LHCN-M2 (cell line): ENCODE results near the gene SMARCC1. TPM values are rescaled to one million over a fixed set of nuclear protein-coding genes. Genes with fewer than 3 reads are reported as not detected.

Experiments
- DNase-seq: peaks from one replicate; pipeline ENCODE4 v3.0.0-alpha.2; 2012; ENCODE audit warnings: low read depth
- total RNA-seq: library from RNA; depleted of rRNA; stranded (reverse); fragments of >200 nt; gene quantifications from 2 replicates; pipeline ENCODE4 v1.2.3, GENCODE V29; 2014

SMARCC1 gene
- total RNA-seq, 1 experiment from 2014 or later = 44.9 TPM

GRCh38 chr3:47588587-47588986 is 193.1 kb downstream of the SMARCC1 start:
- DNase-seq = no peak

DNA sequence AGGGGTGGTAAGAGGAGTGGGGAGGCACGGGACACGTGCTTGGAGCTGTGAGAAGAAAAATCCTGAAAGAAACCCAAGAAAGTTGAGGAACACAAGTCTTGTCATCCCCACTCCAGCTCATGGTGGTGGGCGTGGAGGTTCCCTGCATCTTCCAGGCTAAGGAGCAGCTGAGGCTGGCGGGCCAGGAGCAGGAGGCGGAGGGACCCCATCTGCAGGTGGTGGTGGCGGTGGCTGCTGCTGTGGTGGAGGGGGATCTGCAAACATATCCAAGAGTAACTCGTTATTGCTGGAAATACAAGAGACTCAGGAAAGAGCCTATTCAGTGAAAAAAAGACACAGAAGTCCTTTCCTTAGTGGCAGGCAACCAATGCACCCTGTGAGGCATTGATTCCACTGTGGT is 193.6 kb downstream of the SMARCC1 start:
- DNase-seq = no peak

- no peak for DNase-seq
Measured at GRCh38 chr3:47586746-47587145, 194.9 kb downstream of the SMARCC1 start.

DNA sequence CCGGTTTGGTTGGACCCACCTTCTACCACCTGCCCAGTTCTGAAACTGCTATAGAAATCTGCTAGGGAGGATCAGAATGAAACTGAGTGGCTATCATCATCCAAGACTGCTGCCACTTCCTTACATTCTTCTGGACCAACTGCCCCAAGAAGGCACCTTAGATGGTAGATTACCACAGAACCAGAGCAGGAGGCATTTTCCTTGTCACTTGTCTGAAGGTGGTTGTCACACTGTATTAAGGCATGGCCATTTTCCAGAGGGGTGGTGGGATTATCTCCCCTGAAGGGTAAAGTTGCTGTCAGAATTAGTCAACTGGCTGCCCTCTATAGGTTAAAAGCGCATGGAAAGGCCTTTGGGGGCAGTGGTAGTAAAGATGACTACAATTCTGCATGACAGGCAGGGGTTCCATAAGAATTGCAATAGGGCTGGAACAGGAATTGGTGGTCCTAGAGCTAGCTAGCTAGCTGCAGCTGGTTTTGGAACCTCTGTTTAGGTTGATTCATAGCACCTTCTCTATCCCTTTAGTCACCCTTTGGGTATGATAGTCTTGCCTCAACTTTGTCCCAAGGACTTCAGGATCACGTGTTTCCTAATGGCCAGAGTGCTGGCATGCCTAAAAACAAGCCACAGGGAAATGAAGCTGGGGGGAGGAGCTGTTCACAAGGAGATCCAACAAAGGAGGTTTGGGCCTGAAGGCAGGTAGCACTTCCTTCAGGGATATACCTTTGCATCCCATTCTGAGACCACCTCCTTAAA is 198.2 kb downstream of the SMARCC1 start:
- DNase-seq = no peak

DNA sequence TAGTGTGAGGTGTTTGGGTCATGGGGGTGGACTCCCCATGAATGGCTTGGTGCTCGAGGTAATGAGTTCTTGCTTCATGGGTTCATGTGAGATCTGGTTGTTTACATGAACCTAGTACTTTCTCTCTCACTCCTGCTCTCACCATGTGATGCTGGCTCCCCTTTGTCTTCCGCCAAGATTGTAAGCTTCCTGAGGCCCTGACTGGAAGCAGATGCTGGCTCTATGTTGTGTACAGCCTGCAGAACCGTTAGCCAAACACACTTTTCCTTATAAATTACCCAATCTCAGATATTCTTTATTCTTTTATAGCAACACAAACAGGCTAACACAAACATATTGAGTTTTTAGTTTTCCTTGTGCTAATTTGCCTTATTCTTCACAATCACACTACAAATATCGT is 199.9 kb downstream of the SMARCC1 start:
- no peak for DNase-seq

DNA sequence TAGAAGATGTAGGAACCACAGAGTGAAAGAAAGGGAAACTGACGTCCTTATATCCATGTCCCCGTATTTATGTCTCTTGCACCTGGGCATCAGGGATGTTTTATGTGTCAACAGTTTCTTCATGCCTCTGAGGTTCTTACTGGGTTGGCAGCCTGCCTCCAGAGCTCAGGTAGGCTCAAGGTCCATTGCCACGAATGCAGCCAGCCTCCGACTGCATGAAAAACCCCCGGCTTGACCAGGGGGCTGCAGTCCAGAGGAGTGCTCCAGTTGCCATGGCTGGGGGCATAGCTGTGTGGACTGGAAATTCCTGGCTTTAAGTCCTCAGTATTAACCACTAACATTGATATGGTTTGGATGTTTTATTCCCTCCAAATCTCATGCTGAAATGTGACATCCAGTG is 200.3 kb downstream of the SMARCC1 start:
- DNase-seq = no peak

DNA sequence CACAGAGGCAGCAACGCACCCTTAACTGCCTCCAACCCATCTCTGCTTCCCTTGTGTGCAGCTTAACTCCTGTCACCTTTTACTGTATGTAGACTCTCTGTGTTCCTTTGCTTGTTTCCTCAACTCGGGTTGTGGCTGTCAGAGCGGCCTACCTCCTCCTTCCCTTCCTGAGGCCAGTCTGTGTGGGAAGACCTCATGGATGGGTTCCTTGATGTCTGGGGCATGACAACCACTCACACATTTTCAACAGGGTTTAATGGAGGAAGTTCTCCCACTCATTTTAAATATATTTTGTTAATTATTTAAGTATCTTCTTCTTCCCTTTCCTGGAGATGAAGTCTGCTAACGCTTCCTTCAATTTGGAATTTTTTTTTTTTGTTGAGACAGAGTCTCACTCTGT is 201.2 kb downstream of the SMARCC1 start:
- no peak for DNase-seq

GRCh38 chr3:47579875-47580274 is 201.8 kb downstream of the SMARCC1 start:
- no peak for DNase-seq

GRCh38 chr3:47578691-47579632 is 202.7 kb downstream of the SMARCC1 start, which contains the start of gene CSPG5:
TSS of gene CSPG5 (minus strand) at chr3:47578865. CDS start at chr3:47578693, 172 bp downstream.
- DNase-seq = no peak

DNA sequence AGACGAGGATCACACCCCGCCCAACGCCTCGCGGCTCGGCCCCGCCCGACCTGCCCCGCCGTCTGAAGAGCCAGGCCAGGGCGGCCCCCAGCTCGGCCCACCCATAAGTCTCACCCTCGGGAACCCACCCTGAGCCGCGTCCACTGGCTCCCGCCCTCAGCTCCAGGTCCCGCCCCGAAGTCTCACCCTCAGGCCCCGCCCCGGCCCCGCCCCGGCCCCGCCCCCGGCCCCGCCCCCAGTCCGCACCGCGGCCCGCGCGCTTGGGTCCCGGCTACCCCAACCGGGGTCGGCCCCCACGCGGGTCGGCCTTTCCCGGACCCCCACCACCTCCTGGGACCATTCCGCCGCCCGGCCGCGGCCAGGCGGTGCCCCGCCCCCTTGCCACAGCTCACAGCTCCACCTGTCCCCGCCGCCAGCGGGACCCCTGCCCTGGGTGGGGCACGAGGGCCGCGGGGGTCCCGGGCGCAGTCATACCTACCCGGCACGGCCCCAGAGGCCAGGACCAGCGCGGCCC is 203.5 kb downstream of the SMARCC1 start:
- DNase-seq = no peak

- no peak for DNase-seq
Measured at GRCh38 chr3:47577583-47578118, 204.0 kb downstream of the SMARCC1 start.

DNA sequence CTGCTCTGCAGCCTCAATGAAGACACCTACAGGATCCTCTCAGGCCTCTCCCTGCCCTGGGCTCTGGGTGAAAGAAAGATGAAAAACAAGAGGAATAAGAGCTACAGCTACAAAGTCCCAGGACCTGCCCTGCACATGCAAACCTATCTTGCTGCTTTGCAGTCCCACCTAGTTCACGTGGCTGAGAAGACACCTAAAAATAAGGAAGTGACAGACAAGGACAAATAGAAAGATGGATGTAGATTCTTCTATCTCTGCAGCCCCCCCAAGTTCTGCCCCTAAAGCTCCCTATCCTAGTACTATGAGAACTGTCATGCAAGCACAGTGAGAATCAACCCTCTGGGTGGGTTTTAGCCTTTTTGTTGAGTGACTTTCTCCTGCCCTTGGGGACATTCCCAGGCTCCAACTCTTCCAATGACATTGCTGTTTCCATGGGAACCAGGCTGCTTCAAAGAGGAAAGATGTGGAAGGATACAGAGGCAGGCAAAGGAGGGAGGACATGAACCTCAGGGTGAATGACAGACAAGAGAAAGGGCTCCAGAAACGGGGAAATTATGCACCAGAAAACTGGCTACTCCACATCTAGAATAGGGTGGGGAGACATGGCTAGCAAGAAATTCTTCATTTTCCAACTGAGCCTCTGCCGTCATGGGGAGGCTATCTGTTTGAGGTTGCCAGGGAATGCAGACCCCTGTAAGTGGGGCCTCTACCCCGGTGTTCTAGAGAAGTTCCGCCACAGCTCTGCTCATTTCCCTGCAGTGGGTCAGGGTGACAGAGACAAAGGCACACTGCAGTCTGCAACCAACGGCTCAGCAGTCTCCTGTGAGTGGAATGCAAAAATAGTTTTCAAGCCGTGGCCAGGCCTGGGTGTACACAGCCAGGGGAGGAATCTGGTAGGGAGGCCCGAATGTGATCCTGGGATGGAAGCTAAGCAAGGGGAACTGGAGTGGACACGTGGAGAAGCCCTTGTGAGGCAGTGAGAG is 208.2 kb downstream of the SMARCC1 start:
- no peak for DNase-seq

- no peak for DNase-seq
Measured at GRCh38 chr3:47571391-47572175, 210.1 kb downstream of the SMARCC1 start.

GRCh38 chr3:47568901-47569300 is 212.8 kb downstream of the SMARCC1 start:
- DNase-seq = no peak

GRCh38 chr3:47567149-47567548 is 214.5 kb downstream of the SMARCC1 start:
- DNase-seq = no peak

DNA sequence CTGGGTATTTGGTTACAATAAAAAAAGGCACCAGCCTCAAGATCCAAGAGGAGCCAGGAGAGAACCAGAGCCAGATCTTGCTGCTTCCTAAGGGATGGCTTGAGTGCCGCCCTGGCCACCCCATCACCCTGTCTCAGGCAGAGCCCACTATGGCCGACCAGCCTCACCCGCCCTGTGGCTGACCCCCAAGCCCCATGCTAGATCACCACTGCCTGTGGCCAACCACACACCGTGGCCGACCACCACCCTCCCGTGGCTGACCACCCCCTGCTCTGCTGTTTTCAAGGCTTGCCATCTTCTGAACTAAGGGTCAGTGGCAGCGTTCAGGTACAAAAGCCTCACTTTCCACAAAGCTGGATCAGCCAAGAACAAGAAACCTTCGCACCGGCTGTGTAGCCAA is 215.0 kb downstream of the SMARCC1 start:
- no peak for DNase-seq

GRCh38 chr3:47565734-47566550 is 215.8 kb downstream of the SMARCC1 start:
- DNase-seq = no peak

- DNase-seq = no peak
Measured at GRCh38 chr3:47556351-47556750, 225.3 kb downstream of the SMARCC1 start.

DNA sequence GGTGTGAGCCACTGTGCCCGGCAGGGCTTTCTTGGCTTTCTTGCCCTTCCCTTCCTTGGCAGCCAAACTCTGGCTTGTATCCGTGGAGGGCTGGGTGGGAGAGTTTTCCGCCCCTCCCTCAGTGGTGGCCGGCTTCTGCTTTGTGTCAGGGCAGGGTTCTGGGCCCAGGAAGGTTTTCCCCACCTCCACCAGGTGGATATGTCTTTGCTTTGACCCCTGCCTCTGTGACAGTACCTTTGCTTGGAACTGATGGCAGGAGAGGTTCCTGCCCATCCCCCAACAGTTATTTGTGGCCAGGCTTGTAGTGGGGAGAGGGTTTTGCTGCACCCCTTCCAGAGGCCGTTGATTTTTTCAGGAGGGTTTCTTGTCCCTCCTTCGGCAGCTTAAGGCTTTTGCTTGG is 227.4 kb downstream of the SMARCC1 start:
- no peak for DNase-seq
